RWPE1 (cell line): ENCODE results near the gene GJB2.

Experiments
- CTCF ChIA-PET: fragments of 350-600 bp; sonication (Branson Sonifier 250); formaldehyde crosslinking; extraction: SDS; loops from one replicate; lab custom pipeline; 2021; lab: Yijun Ruan, JAX
- POLR2A ChIA-PET: fragments of 400-600 bp; formaldehyde crosslinking; extraction: SDS; loops from one replicate; lab custom pipeline; 2020; ENCODE audit warnings: antibody characterized with exemption; ENCODE audit not compliant: low non-redundant PET; lab: Yijun Ruan, JAX
- DNase-seq: peaks from one replicate; pipeline ENCODE4 v3.0.0; 2012; ENCODE audit warnings: low spot score
- H3K27ac ChIP-seq: fragments of 450-650 bp; 2 replicates; pipeline ENCODE4 v1.5.1; 2017
- CTCF ChIP-seq: fragments of 450-650 bp; conservative IDR thresholded peaks from 2 replicates; pipeline ENCODE4 v1.5.1; 2017; ENCODE audit warnings: low read depth, mild to moderate bottlenecking

GJB2 gene

GRCh38 chr13:20175406-20175794 is 17.3 kb downstream of the GJB2 start:
- no peak for DNase-seq
- H3K27ac ChIP-seq, result no peak overlapping the region; the same call in 1 of the 2 replicates
- CTCF ChIA-PET, result interaction anchor here (0.5 to 1.0 kb wide), 2 partner anchors 79 to 169 kb away, joined by 4 to 5 read pairs; no protein-coding TSS in a partner anchor
- POLR2A ChIA-PET, result no interaction called here
- no peak for TF ChIP-seq CTCF

- peak; percentile 94 for DNase-seq
- ChIA-PET POLR2A (no interaction called here), CTCF (interaction anchor here (0.5 to 1.0 kb wide), 2 partner anchors 78 to 170 kb away, joined by 4 to 5 read pairs; no protein-coding TSS in a partner anchor)
- H3K27ac ChIP-seq, result peak overlapping the region; percentile 70
- TF ChIP-seq CTCF, result no peak
Observed at GRCh38 chr13:20174656-20175405, 17.9 kb downstream of the GJB2 start.

- no peak overlapping the region for H3K27ac ChIP-seq
- ChIA-PET POLR2A (no interaction called here), CTCF (interaction anchor here (0.7 kb wide), 2 partner anchors 32 to 101 kb away, joined by 3 read pairs; no protein-coding TSS in a partner anchor)
- no peak for DNase-seq
- TF ChIP-seq CTCF, result no peak
Observed at GRCh38 chr13:20173116-20173746, 19.5 kb downstream of the GJB2 start.

GRCh38 chr13:20171364-20171763 is 21.4 kb downstream of the GJB2 start:
- ChIA-PET CTCF (interaction anchor here (0.6 kb wide), 1 partner anchor 364 kb away, joined by 4 read pairs; no protein-coding TSS in a partner anchor), POLR2A (no interaction called here)
- DNase-seq, result no peak
- no peak overlapping the region for H3K27ac ChIP-seq
- no peak for TF ChIP-seq CTCF

GRCh38 chr13:20170921-20171320 is 21.8 kb downstream of the GJB2 start:
- DNase-seq, result no peak
- ChIA-PET POLR2A (no interaction called here), CTCF (interaction anchor here (0.6 kb wide), 1 partner anchor 365 kb away, joined by 4 read pairs; no protein-coding TSS in a partner anchor)
- no peak for TF ChIP-seq CTCF
- no peak overlapping the region for H3K27ac ChIP-seq

GRCh38 chr13:20168396-20168795 is 24.3 kb downstream of the GJB2 start:
- no peak overlapping the region for H3K27ac ChIP-seq
- no peak for TF ChIP-seq CTCF
- CTCF ChIA-PET, result no interaction called here
- POLR2A ChIA-PET, result no interaction called here
- DNase-seq, result no peak
